H9 (cell line): ENCODE data around the gene SBK1. TPM values are rescaled to one million over a fixed set of nuclear protein-coding genes. Genes with fewer than 3 reads are reported as not detected.

Source experiments
- DNase-seq: peaks from one replicate; pipeline ENCODE4 v3.0.0-alpha.2; 2017
- H2AFZ ChIP-seq: one replicate; pipeline ENCODE4 v1.6.1; 2013; ENCODE audit warnings: mild to moderate bottlenecking, low read length, control low read depth, moderate library complexity
- H2AK5ac ChIP-seq: 2 replicates; pipeline ENCODE4 v1.6.1; 2013; ENCODE audit warnings: low read length, control low read depth, mixed read lengths; ENCODE audit not compliant: insufficient read length
- H2BK120ac ChIP-seq: one replicate; pipeline ENCODE4 v1.6.1; 2013; ENCODE audit warnings: low read depth, mild to moderate bottlenecking, low read length, control low read depth, inconsistent platforms; ENCODE audit not compliant: poor library complexity, severe bottlenecking
- H2BK12ac ChIP-seq: 2 replicates; pipeline ENCODE4 v1.6.1; 2013; ENCODE audit warnings: low read length, control low read depth, mixed read lengths, low read depth; ENCODE audit not compliant: insufficient read length
- H2BK15ac ChIP-seq: 2 replicates; pipeline ENCODE4 v1.6.1; 2013; ENCODE audit warnings: low read depth, low read length, control low read depth
- H2BK20ac ChIP-seq: one replicate; pipeline ENCODE4 v1.6.1; 2013; ENCODE audit warnings: low read depth, mild to moderate bottlenecking, low read length, control low read depth, inconsistent platforms; ENCODE audit not compliant: poor library complexity, severe bottlenecking
- H2BK5ac ChIP-seq: 2 replicates; pipeline ENCODE4 v1.6.1; 2013; ENCODE audit warnings: low read length, control low read depth, mixed read lengths; ENCODE audit not compliant: insufficient read length
- H3K14ac ChIP-seq: 2 replicates; pipeline ENCODE4 v1.6.1; 2013; ENCODE audit warnings: low read length, control low read depth; ENCODE audit not compliant: insufficient read depth
- H3K18ac ChIP-seq: 2 replicates; pipeline ENCODE4 v1.6.1; 2013; ENCODE audit warnings: low read depth, mild to moderate bottlenecking, mixed read lengths, low read length, control low read depth; ENCODE audit not compliant: insufficient read length
- H3K23ac ChIP-seq: 2 replicates; pipeline ENCODE4 v1.6.1; 2013; ENCODE audit warnings: low read length, control low read depth, mixed read lengths, low read depth; ENCODE audit not compliant: insufficient read length
- H3K23me2 ChIP-seq: 2 replicates; pipeline ENCODE4 v1.6.1; 2013; ENCODE audit warnings: low read depth, mild to moderate bottlenecking, mixed read lengths, low read length, control low read depth; ENCODE audit not compliant: insufficient read length, poor library complexity, severe bottlenecking
- H3K27ac ChIP-seq: 2 replicates; pipeline ENCODE4 v1.5.1; 2013; ENCODE audit warnings: low read length, control low read depth, mixed read lengths, low read depth; ENCODE audit not compliant: insufficient read length
- H3K27me3 ChIP-seq: 2 replicates; pipeline ENCODE4 v1.6.1; 2013; ENCODE audit warnings: low read length, control low read depth, inconsistent platforms; ENCODE audit not compliant: insufficient read depth
- H3K4ac ChIP-seq: 2 replicates; pipeline ENCODE4 v1.6.1; 2013; ENCODE audit warnings: low read depth, mild to moderate bottlenecking, control low read depth, inconsistent platforms, low read length, moderate library complexity
- H3K4me1 ChIP-seq: 2 replicates; pipeline ENCODE4 v1.6.1; 2013; ENCODE audit warnings: low read length, control low read depth, inconsistent platforms; ENCODE audit not compliant: insufficient read depth
- H3K4me2 ChIP-seq: 2 replicates; pipeline ENCODE4 v1.6.1; 2013; ENCODE audit warnings: low read length, control low read depth, mixed read lengths; ENCODE audit not compliant: insufficient read length, insufficient read depth
- H3K56ac ChIP-seq: 2 replicates; pipeline ENCODE4 v1.6.1; 2013; ENCODE audit warnings: low read depth, mild to moderate bottlenecking, mixed read lengths, low read length, control low read depth; ENCODE audit not compliant: insufficient read length
- H3K79me1 ChIP-seq: 2 replicates; pipeline ENCODE4 v1.6.1; 2013; ENCODE audit warnings: low read depth, mild to moderate bottlenecking, moderate library complexity, low read length, control low read depth, inconsistent platforms; ENCODE audit not compliant: insufficient read depth, poor library complexity, severe bottlenecking
- H3K79me2 ChIP-seq: 2 replicates; pipeline ENCODE4 v1.6.1; 2013; ENCODE audit warnings: low read length, control low read depth, inconsistent platforms; ENCODE audit not compliant: insufficient read depth
- H3K9ac ChIP-seq: 2 replicates; pipeline ENCODE4 v1.6.1; 2013; ENCODE audit warnings: low read length, control low read depth, mixed read lengths; ENCODE audit not compliant: insufficient read length; ENCODE audit errors: extremely low read depth
- H3K9me3 ChIP-seq: one replicate; pipeline ENCODE4 v1.6.1; 2013; ENCODE audit warnings: low read depth, low read length, inconsistent platforms; ENCODE audit not compliant: control insufficient read depth
- H3T11ph ChIP-seq: one replicate; pipeline ENCODE4 v1.6.1; 2013; ENCODE audit warnings: mild to moderate bottlenecking, low read length, control low read depth, inconsistent platforms
- H4K20me1 ChIP-seq: one replicate; pipeline ENCODE4 v1.6.1; 2013; ENCODE audit not compliant: control insufficient read depth, insufficient read length, insufficient read depth
- H4K5ac ChIP-seq: 2 replicates; pipeline ENCODE4 v1.6.1; 2013; ENCODE audit warnings: low read depth, mild to moderate bottlenecking, mixed read lengths, low read length, control low read depth; ENCODE audit not compliant: insufficient read length
- H4K8ac ChIP-seq: replicated peaks from 2 replicates; pipeline ENCODE4 v1.6.1; 2013; ENCODE audit warnings: low read length, control low read depth, mixed read lengths, low read depth; ENCODE audit not compliant: insufficient read length
- H4K91ac ChIP-seq: 2 replicates; pipeline ENCODE4 v1.6.1; 2013; ENCODE audit warnings: low read depth, mild to moderate bottlenecking, moderate library complexity, mixed read lengths, low read length, control low read depth; ENCODE audit not compliant: insufficient read length
- H3K27ac Mint-ChIP-seq, 3 experiments: 2 replicates in 2 of 3; 3 replicates in 1 of 3; pipeline ENCODE4 v1.8.0; 2020 to 2021; ENCODE audit warnings: mixed read lengths in 3 of 3, mild to moderate bottlenecking in 1 of 3, moderate library complexity in 1 of 3
- H3K27me3 Mint-ChIP-seq: 2 replicates; pipeline ENCODE4 v1.8.0; 2021; ENCODE audit warnings: low read depth, mild to moderate bottlenecking, moderate library complexity, mixed read lengths
- H3K36me3 Mint-ChIP-seq, 3 experiments: 2 replicates in 2 of 3; 3 replicates in 1 of 3; pipeline ENCODE4 v1.8.0; 2020 to 2021; ENCODE audit warnings: low read depth in 3 of 3, mixed read lengths in 3 of 3; ENCODE audit not compliant: insufficient read depth in 1 of 3
- H3K4me1 Mint-ChIP-seq, 2 experiments: 2 replicates each; pipeline ENCODE4 v1.8.0; 2020; ENCODE audit warnings: mixed read lengths in 2 of 2
- H3K4me3 Mint-ChIP-seq, 2 experiments: 2 replicates in 1 of 2; 3 replicates in 1 of 2; pipeline ENCODE4 v1.8.0; 2020 to 2021; ENCODE audit warnings: mild to moderate bottlenecking in 2 of 2, mixed read lengths in 2 of 2, moderate library complexity in 1 of 2
- H3K9me3 Mint-ChIP-seq, 2 experiments: 2 replicates in 1 of 2; 3 replicates in 1 of 2; pipeline ENCODE4 v1.8.0; 2020; ENCODE audit warnings: mild to moderate bottlenecking in 2 of 2, mixed read lengths in 2 of 2, moderate library complexity in 1 of 2
- CTCF ChIP-seq: fragments of 200-600 bp; sonication (generic); conservative IDR thresholded peaks from 3 replicates; pipeline ENCODE4 v1.8.0; 2021; ENCODE audit warnings: antibody characterized with exemption, mild to moderate bottlenecking
- WGBS: extraction: QIAGEN DNeasy Blood & Tissue Kit; methylation state at CpG from one replicate; pipeline ENCODE4 v1.1.7; 2013; ENCODE audit warnings: missing lambda C conversion rate, low lambda C conversion rate, mixed read lengths; ENCODE audit not compliant: insufficient read length; ENCODE audit errors: extremely low coverage; 5-methylcytosine and 5-hydroxymethylcytosine counted together
- total RNA-seq: library from RNA; stranded (reverse); gene quantifications from 2 replicates; pipeline ENCODE4 v1.2.1, GENCODE V29; 2021

Gene SBK1
- total RNA-seq, 1 experiment from 2014 or later: 65.5 TPM

GRCh38 chr16:28292731-28293600 lies 641 bp downstream of the SBK1 start:
- no peak overlapping the region for H2BK120ac ChIP-seq
- H3K23ac ChIP-seq: no peak overlapping the region
- H3T11ph ChIP-seq: no peak overlapping the region
- no peak overlapping the region; the same call in 1 of the 2 replicates for H3K4ac ChIP-seq
- H3K14ac ChIP-seq: peak overlapping the region; percentile 83
- DNase-seq: peak; percentile 93
- H3K4me2 ChIP-seq: peak overlapping the region; percentile 72
- H3K79me1 ChIP-seq: peaks cover 15% of the 10 kb centered on the region
- H3K9me3 ChIP-seq: no peaks in the 10 kb centered on the region
- H3K18ac ChIP-seq: peak overlapping the region; percentile 45
- no peaks in the 10 kb centered on the region for H3K9me3 Mint-ChIP-seq
- no CpG with 5 or more reads among the region's 60 CpGs for WGBS
- peaks cover 16% of the 10 kb centered on the region for H3K23me2 ChIP-seq
- no peak overlapping the region for H2AFZ ChIP-seq
- H4K8ac ChIP-seq: no peak overlapping the region
- H2BK20ac ChIP-seq: no peak overlapping the region
- peaks cover 15 to 33% (median 25%) of the 10 kb centered on the region in 3 experiments; a peak in 6 of 7 replicates for H3K36me3 Mint-ChIP-seq
- no peak overlapping the region for H4K91ac ChIP-seq
- H2BK12ac ChIP-seq: no peak overlapping the region
- H3K4me1 Mint-ChIP-seq: peaks cover 45 to 47% of the 10 kb centered on the region in 2 experiments
- no peak overlapping the region for H3K27ac ChIP-seq
- H3K9ac ChIP-seq: peak overlapping the region; percentile 79
- no peak overlapping the region for H4K5ac ChIP-seq
- no peak overlapping the region for H2BK5ac ChIP-seq
- no peak overlapping the region for H2AK5ac ChIP-seq
- peaks cover 21% of the 10 kb centered on the region; the same call in 1 of the 2 replicates for H3K79me2 ChIP-seq
- H2BK15ac ChIP-seq: no peak overlapping the region
- peaks cover 3% of the 10 kb centered on the region; the same call in 1 of the 2 replicates for H3K4me1 ChIP-seq
- no peaks in the 10 kb centered on the region for H4K20me1 ChIP-seq
- no peak overlapping the region for H3K56ac ChIP-seq
- H3K27me3 ChIP-seq: no peaks in the 10 kb centered on the region
- peak overlapping the region; percentile 94 to 99 for H3K4me3 Mint-ChIP-seq
- peak overlapping the region; percentile 93 to 98 (median 95) for H3K27ac Mint-ChIP-seq
- no peak for TF ChIP-seq CTCF
- no peaks in the 10 kb centered on the region; the same call in 1 of the 2 replicates for H3K27me3 Mint-ChIP-seq
